ENCODE measurements around the gene TPRG1. TPM values are rescaled to one million over a fixed set of nuclear protein-coding genes. Genes with fewer than 3 reads are reported as not detected.

TPRG1 gene
- total and polyA plus RNA-seq, 7 experiments from 2014 or later = 0.13 to 5.4 (median 1.3) TPM

DNA sequence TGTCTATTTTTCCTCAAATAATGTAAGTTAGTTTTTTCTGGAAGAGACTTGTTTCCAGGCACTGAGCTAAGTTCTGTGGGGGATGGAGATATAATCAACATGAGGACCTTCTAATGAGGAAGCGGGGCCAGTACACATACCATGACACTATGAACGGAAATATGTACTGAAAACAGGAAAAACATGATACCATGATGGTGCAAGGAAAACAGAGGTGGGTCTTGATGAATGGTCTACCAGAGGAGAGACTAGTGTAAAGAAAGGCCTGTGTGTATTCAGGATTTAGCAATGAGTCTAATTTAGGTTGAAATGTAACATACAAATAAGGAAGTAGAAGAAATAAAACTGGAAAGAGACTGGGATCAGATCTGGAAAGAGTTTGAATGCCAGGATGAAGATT, 38.9 kb upstream of the TPRG1 start:
- Histone ChIP-seq H3K4me1 (ENCODE audit: control insufficient read depth in 2 of 2, insufficient read depth in 2 of 2, low read length in 2 of 2) (peaks cover 13 to 34% of the 10 kb centered on the region in 2 donors), H3K27ac (ENCODE audit: low read depth, low read length) (no peak overlapping the region), H3K27me3 (ENCODE audit: control insufficient read depth in 2 of 2, insufficient read depth in 2 of 2, low read length in 2 of 2) (no peaks in the 10 kb centered on the region), H3K36me3 (ENCODE audit: control insufficient read depth in 2 of 3, insufficient read depth in 3 of 3, low read length in 3 of 3) (no peaks in the 10 kb centered on the region), H3K9me3 (ENCODE audit: control insufficient read depth in 2 of 3, low read length in 3 of 3) (no peaks in the 10 kb centered on the region), H3K4me3 (ENCODE audit: low read length) (no peak overlapping the region)
- ChIA-PET POLR2A (interaction anchor here (2.0 kb wide), 1 partner anchor 11 kb away, joined by 8 read pairs; no protein-coding TSS in a partner anchor), CTCF (interaction anchor here (0.9 to 1.1 kb wide), 2 partner anchors 94 to 1295 kb away, joined by 3 to 4 read pairs; no protein-coding TSS in a partner anchor)
- Mint-ChIP-seq H3K27ac (peak overlapping the region in 8 of 9 donors; percentile 4 to 98 (median 82)), H3K36me3 (peaks cover 0 to 26% (median 0%) of the 10 kb centered on the region in 5 donors), H3K4me3 (peak overlapping the region in 7 of 10 donors; percentile 5 to 79 (median 61)), H3K27me3 (no peaks in the 10 kb centered on the region), H3K9me3 (peaks cover 0 to 14% (median 2%) of the 10 kb centered on the region in 11 donors), H3K4me1 (peaks cover 13 to 41% (median 23%) of the 10 kb centered on the region in 7 donors)
- DNase-seq = no peak
- no peak for ATAC-seq
- intact Hi-C loops (cut with micrococcal nuclease) = loop anchor here (1.0 to 10.0 kb wide), 16 partner anchors 11 to 1766 kb away; partner anchors contain the start of genes RTP4 (in 2 of the 2), IL1RAP (in 1 of the 2) and LPP (in 1 of the 2)

GRCh38 chr3:189133768-189134167, 38.0 kb upstream of the TPRG1 start:
- ATAC-seq (no peak), DNase-seq (no peak)
- H3K4me1 Mint-ChIP-seq = peaks cover 13 to 44% (median 23%) of the 10 kb centered on the region in 7 donors
- H3K27me3 ChIP-seq (ENCODE audit: control insufficient read depth in 2 of 2, insufficient read depth in 2 of 2, low read length in 2 of 2) = no peaks in the 10 kb centered on the region
- peaks cover 0 to 14% (median 2%) of the 10 kb centered on the region in 11 donors for H3K9me3 Mint-ChIP-seq
- H3K27ac Mint-ChIP-seq = peak overlapping the region in 4 of 9 donors; percentile 39 to 98 (median 88)
- peaks cover 0 to 28% (median 0%) of the 10 kb centered on the region in 5 donors for H3K36me3 Mint-ChIP-seq
- intact Hi-C loops (cut with micrococcal nuclease) = loop anchor here (2.0 to 10.0 kb wide), 7 partner anchors 189 to 1766 kb away; partner anchors contain the start of genes IL1RAP (in 1 of the 2), LPP (in 1 of the 2) and RTP4 (in 1 of the 2)
- H3K9me3 ChIP-seq (ENCODE audit: control insufficient read depth in 2 of 3, low read length in 3 of 3) = no peaks in the 10 kb centered on the region
- POLR2A ChIA-PET = interaction anchor here (1.1 kb wide), 1 partner anchor 1767 kb away, joined by 3 read pairs; no protein-coding TSS in a partner anchor
- no peak overlapping the region for H3K27ac ChIP-seq (ENCODE audit: low read depth, low read length)
- no peak overlapping the region for H3K4me3 ChIP-seq (ENCODE audit: low read length)
- peaks cover 13 to 34% of the 10 kb centered on the region in 2 donors for H3K4me1 ChIP-seq (ENCODE audit: control insufficient read depth in 2 of 2, insufficient read depth in 2 of 2, low read length in 2 of 2)
- CTCF ChIA-PET = interaction anchor here (1.2 kb wide), 1 partner anchor 1394 kb away, joined by 4 read pairs; no protein-coding TSS in a partner anchor
- no peaks in the 10 kb centered on the region for H3K36me3 ChIP-seq (ENCODE audit: control insufficient read depth in 2 of 3, insufficient read depth in 3 of 3, low read length in 3 of 3)
- H3K27me3 Mint-ChIP-seq = no peaks in the 10 kb centered on the region
- H3K4me3 Mint-ChIP-seq = peak overlapping the region in 1 of 10 donors; percentile 12

DNA sequence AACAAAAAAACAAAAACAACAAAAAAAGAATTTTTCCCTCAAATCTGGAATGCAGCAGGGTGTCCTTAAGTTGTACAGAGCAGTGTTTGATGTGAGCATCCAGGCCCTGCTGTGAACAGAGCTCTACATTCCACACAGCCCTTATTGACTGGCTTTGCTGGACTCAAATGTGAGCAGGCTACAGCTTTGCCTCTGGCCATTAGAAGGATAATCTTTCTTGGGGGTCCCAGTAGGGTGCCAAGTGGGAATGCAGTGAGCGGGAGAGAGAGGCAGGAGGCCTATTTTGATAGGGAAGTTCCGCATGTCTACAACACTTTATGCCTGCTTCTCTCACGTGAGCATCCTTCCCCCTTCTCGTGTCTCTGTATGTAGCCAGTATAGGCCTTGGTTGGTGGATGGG, 34.4 kb upstream of the TPRG1 start:
- Mint-ChIP-seq H3K4me1 (peaks cover 8 to 38% (median 12%) of the 10 kb centered on the region in 7 donors), H3K27ac (no peak overlapping the region), H3K36me3 (peaks cover 0 to 25% (median 0%) of the 10 kb centered on the region in 5 donors), H3K27me3 (peaks cover 0 to 15% (median 0%) of the 10 kb centered on the region in 5 donors), H3K4me3 (no peak overlapping the region), H3K9me3 (peaks cover 0 to 14% (median 2%) of the 10 kb centered on the region in 11 donors)
- intact Hi-C loops (cut with micrococcal nuclease) = loop anchor here (10.0 kb wide), 2 partner anchors 743 to 1377 kb away; partner anchors contain the start of gene IL1RAP (in 1 of the 2)
- H3K27me3 ChIP-seq (ENCODE audit: control insufficient read depth in 2 of 2, insufficient read depth in 2 of 2, low read length in 2 of 2) = no peaks in the 10 kb centered on the region
- CTCF ChIA-PET = interaction anchor here (1.6 to 12.9 kb wide), 2 partner anchors 183 to 1399 kb away, joined by 8 to 163 read pairs; no protein-coding TSS in a partner anchor
- DNase-seq (no peak), ATAC-seq (no peak)
- peaks cover 6 to 16% of the 10 kb centered on the region in 2 donors for H3K4me1 ChIP-seq (ENCODE audit: control insufficient read depth in 2 of 2, insufficient read depth in 2 of 2, low read length in 2 of 2)
- H3K4me3 ChIP-seq (ENCODE audit: low read length) = no peak overlapping the region
- H3K27ac ChIP-seq (ENCODE audit: low read depth, low read length) = no peak overlapping the region
- H3K9me3 ChIP-seq (ENCODE audit: control insufficient read depth in 2 of 3, low read length in 3 of 3) = no peaks in the 10 kb centered on the region
- POLR2A ChIA-PET = interaction anchor here (0.7 to 1.0 kb wide), 2 partner anchors 15 to 776 kb away, joined by 3 read pairs; no protein-coding TSS in a partner anchor
- H3K36me3 ChIP-seq (ENCODE audit: control insufficient read depth in 2 of 3, insufficient read depth in 3 of 3, low read length in 3 of 3) = no peaks in the 10 kb centered on the region

DNA sequence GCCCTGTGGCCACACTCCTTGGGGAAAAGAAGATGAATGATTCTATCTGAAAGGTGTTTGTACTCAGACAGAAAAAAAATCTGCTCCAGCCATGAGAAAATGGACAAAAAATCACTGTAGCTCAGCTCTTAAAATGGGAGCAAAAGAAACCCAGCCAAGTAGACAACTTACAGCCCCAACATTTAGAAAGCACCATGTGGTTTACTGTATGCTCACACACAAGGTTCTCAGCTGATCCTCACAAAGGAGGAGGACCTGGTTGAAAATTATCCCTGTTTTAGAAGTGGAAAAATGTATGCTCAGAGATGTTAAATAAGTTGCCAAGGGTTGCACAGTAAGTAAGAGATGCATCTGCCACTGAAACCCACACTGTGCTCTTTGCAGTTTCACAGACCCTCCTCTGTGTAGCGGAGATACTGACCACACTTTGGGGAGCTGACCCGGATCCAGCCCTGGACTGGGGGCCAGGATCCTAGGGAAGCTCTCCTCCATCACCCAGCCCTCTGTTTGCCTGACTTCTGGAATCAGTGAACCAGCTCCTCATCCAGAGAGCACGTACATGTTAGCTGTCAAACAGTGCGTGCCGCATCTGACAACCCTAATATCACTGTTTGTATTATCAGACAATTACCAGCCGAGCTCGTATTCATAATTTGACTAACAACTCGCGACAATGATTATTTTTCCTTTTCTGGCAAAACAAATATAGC, 32.7 kb upstream of the TPRG1 start:
- Mint-ChIP-seq H3K4me1 (peaks cover 0 to 34% (median under 1%) of the 10 kb centered on the region in 7 donors), H3K4me3 (no peak overlapping the region), H3K27ac (no peak overlapping the region), H3K9me3 (peaks cover 0 to 6% (median 0%) of the 10 kb centered on the region in 11 donors), H3K27me3 (peaks cover 0 to 18% (median 0%) of the 10 kb centered on the region in 5 donors), H3K36me3 (peaks cover 0 to 12% (median 0%) of the 10 kb centered on the region in 5 donors)
- no peaks in the 10 kb centered on the region for H3K9me3 ChIP-seq (ENCODE audit: control insufficient read depth in 2 of 3, low read length in 3 of 3)
- CTCF ChIA-PET = interaction anchor here (0.6 to 12.9 kb wide), 4 partner anchors 50 to 1484 kb away, joined by 3 to 163 read pairs (median 5); no protein-coding TSS in a partner anchor
- DNase-seq (no peak), ATAC-seq (no peak)
- POLR2A ChIA-PET = interaction anchor here (1.2 kb wide), 1 partner anchor 1399 kb away, joined by 3 read pairs; no protein-coding TSS in a partner anchor
- intact Hi-C loops (cut with micrococcal nuclease) = loop anchor here (10.0 kb wide), 2 partner anchors 744 to 1376 kb away; partner anchors contain the start of gene IL1RAP (in 1 of the 2)
- no peak overlapping the region for H3K4me3 ChIP-seq (ENCODE audit: low read length)
- peaks cover 0 to 17% of the 10 kb centered on the region in 2 donors for H3K4me1 ChIP-seq (ENCODE audit: control insufficient read depth in 2 of 2, insufficient read depth in 2 of 2, low read length in 2 of 2)
- no peaks in the 10 kb centered on the region for H3K27me3 ChIP-seq (ENCODE audit: control insufficient read depth in 2 of 2, insufficient read depth in 2 of 2, low read length in 2 of 2)
- H3K36me3 ChIP-seq (ENCODE audit: control insufficient read depth in 2 of 3, insufficient read depth in 3 of 3, low read length in 3 of 3) = no peaks in the 10 kb centered on the region
- no peak overlapping the region for H3K27ac ChIP-seq (ENCODE audit: low read depth, low read length)

GRCh38 chr3:189139611-189139940, 32.2 kb upstream of the TPRG1 start:
- POLR2A ChIA-PET = no interaction called here
- H3K27me3 ChIP-seq (ENCODE audit: control insufficient read depth in 2 of 2, insufficient read depth in 2 of 2, low read length in 2 of 2) = no peaks in the 10 kb centered on the region
- no peak overlapping the region for H3K4me3 Mint-ChIP-seq
- H3K9me3 Mint-ChIP-seq = peaks cover 0 to 6% (median 0%) of the 10 kb centered on the region in 11 donors
- H3K27ac Mint-ChIP-seq = no peak overlapping the region
- peaks cover 4 to 39% (median 6%) of the 10 kb centered on the region in 7 donors for H3K4me1 Mint-ChIP-seq
- H3K4me3 ChIP-seq (ENCODE audit: low read length) = no peak overlapping the region
- H3K27me3 Mint-ChIP-seq = peaks cover 0 to 18% (median 0%) of the 10 kb centered on the region in 5 donors
- H3K9me3 ChIP-seq (ENCODE audit: control insufficient read depth in 2 of 3, low read length in 3 of 3) = no peaks in the 10 kb centered on the region
- H3K36me3 ChIP-seq (ENCODE audit: control insufficient read depth in 2 of 3, insufficient read depth in 3 of 3, low read length in 3 of 3) = no peaks in the 10 kb centered on the region
- ATAC-seq (no peak), DNase-seq (no peak)
- intact Hi-C loops (cut with micrococcal nuclease) = loop anchor here (10.0 kb wide), 2 partner anchors 745 to 1375 kb away; partner anchors contain the start of gene IL1RAP (in 1 of the 2)
- H3K27ac ChIP-seq (ENCODE audit: low read depth, low read length) = no peak overlapping the region
- H3K36me3 Mint-ChIP-seq = peaks cover 0 to 11% (median 0%) of the 10 kb centered on the region in 5 donors
- CTCF ChIA-PET = interaction anchor here (0.6 to 12.9 kb wide), 3 partner anchors 50 to 1401 kb away, joined by 3 to 163 read pairs (median 7); no protein-coding TSS in a partner anchor
- peaks cover 0 to 21% of the 10 kb centered on the region in 2 donors for H3K4me1 ChIP-seq (ENCODE audit: control insufficient read depth in 2 of 2, insufficient read depth in 2 of 2, low read length in 2 of 2)

DNA sequence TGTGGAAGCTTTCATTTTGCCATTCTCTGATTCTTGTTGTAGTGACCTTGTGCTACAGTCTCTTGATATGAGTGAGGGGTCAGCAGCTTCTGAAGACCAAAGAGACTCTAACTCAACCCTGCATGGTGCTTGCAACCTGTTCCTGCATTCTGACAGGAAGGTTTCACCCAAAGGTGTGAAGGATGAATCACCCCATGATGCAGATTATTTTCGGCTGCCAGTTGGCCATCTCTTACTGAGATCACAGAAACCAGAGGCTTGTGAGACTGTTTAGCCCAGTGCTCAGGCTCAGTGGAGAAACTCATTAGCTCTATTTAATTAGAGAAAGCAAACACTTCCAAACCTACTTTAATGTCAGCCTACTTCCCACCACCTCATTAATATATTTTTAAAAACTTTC, 29.2 kb upstream of the TPRG1 start:
- Histone ChIP-seq H3K27ac (ENCODE audit: low read depth, low read length) (no peak overlapping the region), H3K4me3 (ENCODE audit: low read length) (no peak overlapping the region), H3K4me1 (ENCODE audit: control insufficient read depth in 2 of 2, insufficient read depth in 2 of 2, low read length in 2 of 2) (peaks cover 0 to 22% of the 10 kb centered on the region in 2 donors), H3K9me3 (ENCODE audit: control insufficient read depth in 2 of 3, low read length in 3 of 3) (no peaks in the 10 kb centered on the region), H3K27me3 (ENCODE audit: control insufficient read depth in 2 of 2, insufficient read depth in 2 of 2, low read length in 2 of 2) (no peaks in the 10 kb centered on the region), H3K36me3 (ENCODE audit: control insufficient read depth in 2 of 3, insufficient read depth in 3 of 3, low read length in 3 of 3) (no peaks in the 10 kb centered on the region)
- Mint-ChIP-seq H3K36me3 (peaks cover 0 to 4% (median 0%) of the 10 kb centered on the region in 5 donors), H3K4me1 (peaks cover 6 to 33% (median 7%) of the 10 kb centered on the region in 7 donors), H3K27me3 (peaks cover 0 to 30% (median 3%) of the 10 kb centered on the region in 5 donors), H3K9me3 (peaks cover 0 to 1% (median 0%) of the 10 kb centered on the region in 11 donors), H3K4me3 (no peak overlapping the region), H3K27ac (peak overlapping the region in 2 of 9 donors; percentile 19 to 39)
- POLR2A ChIA-PET = interaction anchor here (1.1 kb wide), 1 partner anchor 187 kb away, joined by 5 read pairs; no protein-coding TSS in a partner anchor
- intact Hi-C loops (cut with micrococcal nuclease) = loop anchor here (10.0 kb wide), 2 partner anchors 558 to 788 kb away; no protein-coding TSS in a partner anchor
- ATAC-seq = peak; percentile 62
- CTCF ChIA-PET = interaction anchor here (2.0 to 12.9 kb wide), 2 partner anchors 19 to 1404 kb away, joined by 4 to 163 read pairs; no protein-coding TSS in a partner anchor
- no peak for DNase-seq
